ENCODE results near the gene RHPN2.

Gene RHPN2

GRCh38 chr19:33064792-33065550, at the start of gene RHPN2:
Gene RHPN2 (minus strand): TSS chr19:33064888. CDS start chr19:33064852, 36 bp downstream.
- DNase-seq = peak; percentile 77

- DNase-seq = no peak
Measured at GRCh38 chr19:33114312-33114711, 49.6 kb upstream of the RHPN2 start.

DNA sequence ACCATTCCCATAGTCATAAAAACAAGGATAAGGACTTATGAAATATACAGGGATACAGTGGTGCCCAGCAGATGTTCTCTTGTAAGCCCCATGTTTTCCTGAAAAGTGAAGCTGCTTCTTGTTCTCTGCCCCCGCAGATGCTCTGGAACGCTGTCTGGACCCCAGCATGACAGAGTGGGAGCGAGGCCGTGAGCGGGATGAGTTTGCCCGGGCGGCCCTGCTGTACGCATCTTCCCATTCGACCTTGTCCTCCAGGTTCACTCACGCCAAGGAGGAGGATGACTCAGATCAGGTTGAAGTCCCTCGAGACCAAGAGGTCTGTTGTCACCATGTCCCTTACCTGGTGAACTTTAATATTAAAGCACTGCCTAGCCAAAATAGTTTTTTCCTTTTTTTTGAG, 46.9 kb upstream of the RHPN2 start:
- DNase-seq = no peak

GRCh38 chr19:33110137-33110910, 45.6 kb upstream of the RHPN2 start:
- DNase-seq = no peak

- no peak for DNase-seq
Measured at GRCh38 chr19:33108161-33108560, 43.5 kb upstream of the RHPN2 start.

DNA sequence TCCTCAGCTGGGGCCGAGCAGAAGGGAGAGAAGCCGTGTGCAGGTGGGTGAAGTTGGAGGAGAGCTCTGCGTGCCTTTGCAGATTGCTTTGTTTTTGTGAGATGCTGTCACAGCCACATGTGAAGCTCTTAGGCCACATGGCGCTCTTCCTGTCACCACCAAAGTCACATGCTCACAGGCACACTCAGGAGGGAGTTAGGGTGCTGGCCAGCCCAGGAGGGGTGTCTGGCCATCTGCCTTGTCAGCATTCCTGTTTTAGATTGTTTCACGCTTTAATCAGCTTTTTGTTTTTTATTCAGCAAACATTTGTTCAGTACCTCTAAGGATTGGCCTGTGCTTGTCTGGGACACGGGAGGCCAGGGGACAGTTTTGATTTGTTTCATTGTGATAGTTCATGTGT, 38.2 kb upstream of the RHPN2 start:
- no peak for DNase-seq

DNA sequence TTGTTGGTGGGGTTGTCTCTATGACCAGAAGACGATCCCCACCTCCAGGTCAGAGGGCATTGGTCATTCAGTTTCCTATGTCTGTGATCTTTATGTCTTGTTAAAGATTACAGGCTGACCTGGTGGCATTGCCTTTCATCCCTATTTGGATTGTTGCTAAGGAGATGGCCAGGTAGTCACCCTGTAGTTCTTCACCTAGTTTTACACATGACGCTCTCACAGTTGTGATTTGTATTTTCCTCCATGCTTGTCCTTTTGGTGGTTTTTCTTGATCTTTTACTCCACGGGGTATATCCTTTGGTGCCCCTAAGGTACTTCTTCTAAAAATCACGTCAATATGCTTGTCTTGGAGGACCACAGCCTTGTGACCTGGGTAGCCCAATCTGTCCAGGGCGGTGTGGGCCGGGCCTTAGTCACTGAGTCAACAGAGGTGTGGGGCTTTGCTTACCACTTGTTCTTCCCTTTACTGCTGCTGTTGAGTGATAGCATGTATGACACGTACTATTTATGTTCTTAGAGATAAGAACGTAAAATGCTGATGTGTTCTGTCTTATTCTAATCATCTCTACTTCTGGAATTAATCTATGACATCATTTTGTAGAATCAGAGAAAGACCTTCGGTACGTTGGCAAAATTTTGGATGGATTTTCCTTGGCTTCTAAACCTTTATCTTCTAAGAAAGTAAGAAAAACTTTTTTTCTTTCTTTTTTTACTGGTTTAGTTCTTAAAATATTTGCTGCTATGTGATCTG, 36.4 kb upstream of the RHPN2 start:
- peak; percentile 27 for DNase-seq

GRCh38 chr19:33098055-33098534, 33.4 kb upstream of the RHPN2 start:
- DNase-seq = peak; percentile 67

GRCh38 chr19:33096005-33096404, 31.3 kb upstream of the RHPN2 start:
- DNase-seq = no peak

GRCh38 chr19:33094436-33095067, 29.9 kb upstream of the RHPN2 start:
- no peak for DNase-seq

GRCh38 chr19:33093420-33094210, 28.9 kb upstream of the RHPN2 start:
- DNase-seq = no peak

DNA sequence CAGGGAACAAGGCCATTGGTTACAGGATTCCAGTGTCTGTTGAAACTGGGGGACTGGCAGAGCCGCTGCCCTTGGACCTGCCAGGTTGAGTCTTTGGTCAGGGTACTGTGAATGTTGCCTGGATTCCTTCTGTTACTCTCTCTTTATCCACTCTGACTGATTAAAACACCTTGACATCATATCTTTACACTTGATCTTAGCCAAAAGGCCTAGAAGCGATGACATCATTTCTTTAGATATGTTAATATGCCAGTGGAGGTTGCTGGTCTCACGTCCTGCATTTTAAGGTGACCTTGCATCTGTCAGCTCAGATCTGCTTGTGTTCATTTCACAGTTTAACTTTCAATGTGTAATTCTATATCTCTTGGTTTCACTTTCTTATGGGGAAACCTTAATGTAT, 25.5 kb upstream of the RHPN2 start:
- DNase-seq = no peak

GRCh38 chr19:33089010-33089409, 24.3 kb upstream of the RHPN2 start:
- no peak for DNase-seq

DNA sequence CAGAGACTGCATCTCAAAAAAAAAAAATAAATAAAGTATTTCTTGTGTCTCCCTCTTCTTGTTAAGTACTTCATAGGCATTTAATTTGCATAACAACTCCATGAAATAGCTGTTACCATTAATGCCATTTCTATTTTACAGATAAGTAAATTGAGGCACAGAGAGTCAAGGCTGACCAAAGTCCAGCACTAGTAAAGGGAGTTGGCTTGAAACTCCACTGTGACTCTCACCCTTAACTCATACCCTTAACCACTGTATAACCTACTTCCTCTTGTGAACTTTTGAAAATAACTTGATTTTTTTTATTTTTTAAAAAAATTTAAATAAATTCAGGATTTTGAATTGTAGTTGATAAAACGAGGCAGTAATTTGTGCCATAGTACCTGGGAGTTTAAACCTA, 22.3 kb upstream of the RHPN2 start:
- no peak for DNase-seq

DNA sequence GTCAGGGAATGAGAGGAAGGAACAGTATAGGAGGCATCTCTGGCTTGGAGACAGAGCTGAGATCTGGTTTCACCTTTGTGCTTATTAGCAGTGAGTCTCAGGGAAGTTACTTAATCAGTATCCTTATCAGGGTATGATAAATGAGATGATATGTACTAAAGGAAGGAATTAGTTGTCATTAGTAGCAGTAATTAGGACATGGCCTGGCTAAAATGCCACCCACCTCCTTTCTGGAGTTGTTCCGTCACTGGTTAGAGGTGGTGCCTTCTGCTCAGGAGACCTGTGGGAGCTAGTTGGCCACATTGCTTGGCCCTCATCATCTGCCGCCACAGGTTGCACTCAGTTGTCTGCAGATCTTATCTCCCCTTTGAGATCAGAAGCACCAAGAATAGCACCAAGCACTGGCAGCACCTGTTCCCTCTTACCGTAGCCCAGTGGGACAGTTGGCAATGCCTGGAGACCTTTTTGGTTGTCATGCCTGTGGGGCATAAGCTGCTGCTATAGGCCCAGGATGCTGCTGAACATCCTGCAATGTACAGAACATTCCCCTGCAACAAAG, 21.0 kb upstream of the RHPN2 start:
- no peak for DNase-seq

- peak; percentile 80 for DNase-seq
Measured at GRCh38 chr19:33080761-33081681, 16.3 kb upstream of the RHPN2 start, which contains the start of gene GPATCH1. Gene GPATCH1 (plus strand): TSS chr19:33081181. CDS start chr19:33081194, 13 bp downstream.

- no peak for DNase-seq
Measured at GRCh38 chr19:33075519-33075918, 10.8 kb upstream of the RHPN2 start.

DNA sequence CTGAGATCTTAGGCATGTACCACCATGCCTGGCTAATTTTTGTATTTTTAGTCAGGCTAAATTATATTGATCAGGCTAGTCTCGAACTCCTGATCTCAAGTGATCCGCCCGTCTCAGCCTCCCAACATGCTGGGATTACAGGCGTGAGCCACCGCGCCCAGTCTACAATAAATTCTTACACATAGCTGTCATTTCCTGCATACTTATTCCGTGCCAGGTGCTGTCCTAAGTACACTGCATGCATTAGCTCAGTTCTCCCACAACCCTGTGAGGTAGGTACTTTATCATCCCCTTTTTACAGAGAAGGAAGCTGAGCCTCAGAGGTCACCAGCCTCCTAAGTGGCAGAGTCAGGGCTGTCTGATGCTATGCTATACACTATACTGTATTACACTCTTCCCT, 7.2 kb upstream of the RHPN2 start:
- peak; percentile 78 for DNase-seq

DNA sequence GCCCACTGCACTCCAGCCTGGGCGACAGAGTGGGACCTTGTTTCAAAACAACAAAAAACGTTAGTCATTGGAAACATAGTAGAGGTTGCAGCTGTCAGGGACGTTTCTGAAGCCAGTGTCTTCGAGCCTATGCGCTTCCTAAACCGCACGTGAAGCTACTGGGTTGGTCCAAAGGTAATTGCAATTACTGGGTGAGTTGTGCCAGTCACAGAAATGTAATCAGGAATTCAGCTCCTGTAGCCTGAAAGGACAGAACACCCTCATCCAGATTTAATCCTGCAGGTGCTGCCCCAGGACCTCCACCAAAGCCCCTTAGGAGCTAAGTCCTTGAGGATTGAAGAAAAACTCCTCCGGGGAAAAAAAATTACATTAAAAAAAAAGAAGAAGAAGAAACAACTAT, 2.4 kb upstream of the RHPN2 start:
- no peak for DNase-seq

- no peak for DNase-seq
Measured at GRCh38 chr19:33066543-33066942, 1.9 kb upstream of the RHPN2 start.

- no peak for DNase-seq
Measured at GRCh38 chr19:33064458-33064791, 263 bp downstream of the RHPN2 start.
